Tibial nerve (tissue), 4 donors: ENCODE results near the gene PTN. TPM values are rescaled to one million over a fixed set of nuclear protein-coding genes. Genes with fewer than 3 reads are reported as not detected.

Experiments used
- DNase-seq, 2 donors: peaks; one replicate each; pipeline ENCODE4 v3.0.0-alpha.2; 2019; ENCODE audit warnings: low spot score in 2 of 2
- H3K27ac ChIP-seq, 4 donors: fragments of 200-600 bp; sonication (generic) in 3 of 4; one replicate each; pipeline ENCODE4 v1.5.1; 2017 to 2019; ENCODE audit warnings: mild to moderate bottlenecking in 1 of 4
- H3K27me3 ChIP-seq, 2 donors: fragments of 200-600 bp; sonication (generic) in 1 of 2; one replicate each; pipeline versions ENCODE4 v1.5.1 to v1.6.0; 2017 to 2019
- H3K36me3 ChIP-seq, 3 donors: fragments of 200-600 bp; sonication (generic); one replicate each; pipeline ENCODE4 v1.5.1; 2018 to 2019
- H3K4me1 ChIP-seq, 4 donors: fragments of 200-600 bp; sonication (generic) in 3 of 4; one replicate each; pipeline ENCODE4 v1.5.1; 2017 to 2019
- H3K4me3 ChIP-seq, 4 donors: fragments of 200-600 bp; sonication (generic) in 3 of 4; one replicate each; pipeline ENCODE4 v1.5.1; 2017 to 2019; ENCODE audit warnings: mild to moderate bottlenecking in 1 of 4, moderate library complexity in 1 of 4
- H3K9me3 ChIP-seq, 4 donors: fragments of 200-600 bp; sonication (generic) in 3 of 4; one replicate each; pipeline ENCODE4 v1.5.1; 2017 to 2019
- CTCF ChIP-seq, 5 experiments: fragments of 200-600 bp in 3 of 5; fragments of 450-650 bp in 2 of 5; sonication (generic) in 3 of 5; IDR thresholded peaks; one replicate each; pipeline ENCODE4 v1.5.1; 2016 to 2019; ENCODE audit warnings: antibody characterized with exemption in 5 of 5, mild to moderate bottlenecking in 3 of 5, moderate library complexity in 2 of 5
- EP300 ChIP-seq, 2 donors: sonication (generic); formaldehyde crosslinking; IDR thresholded peaks; one replicate each; pipeline ENCODE4 v1.6.1; 2017; ENCODE audit warnings: antibody characterized with exemption in 2 of 2, mild to moderate bottlenecking in 1 of 2
- POLR2A ChIP-seq, 2 donors: fragments of 450-650 bp; IDR thresholded peaks; one replicate each; pipeline ENCODE4 v1.6.1; 2017; ENCODE audit warnings: antibody characterized with exemption in 2 of 2, mild to moderate bottlenecking in 2 of 2, moderate library complexity in 2 of 2
- WGBS, 2 donors: methylation state at CpG; one replicate each; pipeline ENCODE4 v1.1.5; 2018; 5-methylcytosine and 5-hydroxymethylcytosine counted together
- total RNA-seq, 4 donors: library from RNA; depleted of rRNA; stranded (reverse); fragments of >200 nt; gene quantifications; one replicate each; pipeline ENCODE4 v1.1.0, GENCODE V29; 2016

PTN gene
- total RNA-seq, 4 donors from 2014 or later = 5.0 to 10.0 (median 7.4) TPM

GRCh38 chr7:137258552-137258951 lies 85.0 kb downstream of the PTN start:
- no peak overlapping the region for H3K4me3 ChIP-seq
- no peaks in the 10 kb centered on the region for H3K9me3 ChIP-seq
- no peaks in the 10 kb centered on the region for H3K27me3 ChIP-seq
- TF ChIP-seq CTCF (IDR thresholded peaks at IDR 0.05) (no peak), POLR2A (IDR thresholded peaks at IDR 0.05) (no peak), EP300 (IDR thresholded peaks at IDR 0.05) (no peak)
- H3K36me3 ChIP-seq = no peaks in the 10 kb centered on the region
- no peak overlapping the region for H3K27ac ChIP-seq
- 93 to 95% methylated on average over 2 of the region's 2 CpGs for WGBS, 2 donors
- DNase-seq = no peak
- H3K4me1 ChIP-seq = no peaks in the 10 kb centered on the region

- H3K9me3 ChIP-seq = no peaks in the 10 kb centered on the region
- 87 to 91% methylated on average over 2 of the region's 2 CpGs for WGBS, 2 donors
- no peak overlapping the region for H3K27ac ChIP-seq
- DNase-seq = no peak
- no peak overlapping the region for H3K4me3 ChIP-seq
- no peaks in the 10 kb centered on the region for H3K27me3 ChIP-seq
- no peaks in the 10 kb centered on the region for H3K36me3 ChIP-seq
- no peaks in the 10 kb centered on the region for H3K4me1 ChIP-seq
- no peak for TF ChIP-seq POLR2A (IDR thresholded peaks at IDR 0.05)
These were observed 88.8 kb downstream of the PTN start for GRCh38 chr7:137254766-137255165.

- Histone ChIP-seq H3K4me1 (no peaks in the 10 kb centered on the region), H3K36me3 (no peaks in the 10 kb centered on the region), H3K4me3 (no peak overlapping the region), H3K27me3 (no peaks in the 10 kb centered on the region), H3K27ac (no peak overlapping the region), H3K9me3 (no peaks in the 10 kb centered on the region)
- TF ChIP-seq CTCF (IDR thresholded peaks at IDR 0.05) = no peak
- 91 to 95% methylated on average over 2 of the region's 2 CpGs for WGBS, 2 donors
- no peak for DNase-seq
These were observed 97.6 kb downstream of the PTN start for GRCh38 chr7:137245890-137246289.

- TF ChIP-seq POLR2A (IDR thresholded peaks at IDR 0.05) = no peak
- no peak for TF ChIP-seq CTCF (IDR thresholded peaks at IDR 0.05)
- no peak for TF ChIP-seq EP300 (IDR thresholded peaks at IDR 0.05)
- no peaks in the 10 kb centered on the region for H3K36me3 ChIP-seq
- peaks cover 0 to 3% (median 0%) of the 10 kb centered on the region in 4 donors for H3K9me3 ChIP-seq
- H3K4me3 ChIP-seq = no peak overlapping the region
- WGBS, 2 donors = 90 to 97% methylated on average over 4 of the region's 4 CpGs
- no peaks in the 10 kb centered on the region for H3K27me3 ChIP-seq
- no peak overlapping the region for H3K27ac ChIP-seq
- no peak for DNase-seq
- no peaks in the 10 kb centered on the region for H3K4me1 ChIP-seq
These were observed 98.3 kb downstream of the PTN start for GRCh38 chr7:137245186-137245585.

GRCh38 chr7:137243741-137244140 lies 99.8 kb downstream of the PTN start:
- Histone ChIP-seq H3K27ac (no peak overlapping the region), H3K27me3 (no peaks in the 10 kb centered on the region), H3K4me1 (no peaks in the 10 kb centered on the region), H3K4me3 (no peak overlapping the region), H3K9me3 (peaks cover 0 to 3% (median 0%) of the 10 kb centered on the region in 4 donors), H3K36me3 (no peaks in the 10 kb centered on the region)
- TF ChIP-seq POLR2A (IDR thresholded peaks at IDR 0.05) (no peak), CTCF (IDR thresholded peaks at IDR 0.05) (no peak)
- WGBS, 2 donors = 77 to 86% methylated on average over 8 of the region's 8 CpGs
- no peak for DNase-seq

- 89 to 97% methylated on average over 7 of the region's 7 CpGs for WGBS, 2 donors
- DNase-seq = no peak
- Histone ChIP-seq H3K4me3 (no peak overlapping the region), H3K27me3 (no peaks in the 10 kb centered on the region), H3K9me3 (peaks cover 0 to 3% (median 0%) of the 10 kb centered on the region in 4 donors), H3K4me1 (no peaks in the 10 kb centered on the region), H3K36me3 (no peaks in the 10 kb centered on the region), H3K27ac (no peak overlapping the region)
- TF ChIP-seq EP300 (IDR thresholded peaks at IDR 0.05) = no peak
- TF ChIP-seq CTCF (IDR thresholded peaks at IDR 0.05) = no peak
- no peak for TF ChIP-seq POLR2A (IDR thresholded peaks at IDR 0.05)
These were observed 100.9 kb downstream of the PTN start for GRCh38 chr7:137242616-137243015.
